GM23338 (cell line): Measurements from ENCODE around the gene TTC39B. TPM values are rescaled to one million over a fixed set of nuclear protein-coding genes. Genes with fewer than 3 reads are reported as not detected.

Source experiments
- ATAC-seq: fragments of 200-7000 bp; cut with Tn5 transposase; 3 replicates; pipeline ENCODE4 v1.9.1; 2020
- DNase-seq: peaks from one replicate; pipeline ENCODE4 v3.0.0-alpha.2; 2015; ENCODE audit warnings: low spot score
- H2AFZ ChIP-seq: fragments of 200-600 bp; sonication (generic); 2 replicates; pipeline ENCODE4 v1.8.0; 2016; ENCODE audit warnings: antibody characterized with exemption, mild to moderate bottlenecking, moderate library complexity
- H3F3A ChIP-seq: fragments of 200-600 bp; sonication (generic); replicated peaks from 2 replicates; pipeline ENCODE4 v1.8.0; 2017; ENCODE audit warnings: antibody characterized with exemption, mixed run types, low read depth
- H3K27ac ChIP-seq: fragments of 200-600 bp; sonication (generic); 2 replicates; pipeline ENCODE4 v1.6.1; 2016; ENCODE audit warnings: low read depth
- H3K27me3 ChIP-seq: fragments of 200-600 bp; sonication (generic); 2 replicates; pipeline ENCODE4 v1.8.0; 2016; ENCODE audit warnings: mild to moderate bottlenecking, mixed run types, moderate library complexity; ENCODE audit not compliant: insufficient read depth
- H3K36me3 ChIP-seq: fragments of 200-600 bp; sonication (generic); 2 replicates; pipeline ENCODE4 v1.8.0; 2016; ENCODE audit warnings: mild to moderate bottlenecking; ENCODE audit not compliant: insufficient read depth
- H3K4me1 ChIP-seq: fragments of 200-600 bp; sonication (generic); 2 replicates; pipeline ENCODE4 v1.8.0; 2016; ENCODE audit warnings: mild to moderate bottlenecking, moderate library complexity; ENCODE audit not compliant: insufficient read depth
- H3K4me2 ChIP-seq: fragments of 200-600 bp; sonication (generic); 2 replicates; pipeline ENCODE4 v1.7.1; 2017; ENCODE audit warnings: mixed run types
- H3K4me3 ChIP-seq: fragments of 200-600 bp; sonication (generic); 2 replicates; pipeline ENCODE4 v1.6.1; 2016; ENCODE audit warnings: mixed run types
- H3K79me2 ChIP-seq: fragments of 200-600 bp; sonication (generic); replicated peaks from 2 replicates; pipeline ENCODE4 v1.8.0; 2017; ENCODE audit warnings: mild to moderate bottlenecking; ENCODE audit not compliant: insufficient read depth
- H3K9me2 ChIP-seq: fragments of 200-600 bp; sonication (generic); 2 replicates; pipeline ENCODE4 v1.8.0; 2017; ENCODE audit not compliant: insufficient read depth
- H4K20me1 ChIP-seq: fragments of 200-600 bp; sonication (generic); replicated peaks from 2 replicates; pipeline ENCODE4 v1.8.0; 2017; ENCODE audit warnings: mild to moderate bottlenecking; ENCODE audit not compliant: insufficient read depth
- H3K27ac Mint-ChIP-seq: 2 replicates; pipeline ENCODE4 v1.8.0; 2020; ENCODE audit warnings: inconsistent platforms, mild to moderate bottlenecking, moderate library complexity, mixed read lengths
- H3K27me3 Mint-ChIP-seq: 3 replicates; pipeline ENCODE4 v1.8.0; 2022; ENCODE audit warnings: low read depth, mild to moderate bottlenecking, moderate library complexity, mixed read lengths, inconsistent platforms; ENCODE audit not compliant: insufficient read depth, poor library complexity
- H3K36me3 Mint-ChIP-seq: 3 replicates; pipeline ENCODE4 v1.8.0; 2021; ENCODE audit warnings: low read depth, mild to moderate bottlenecking, inconsistent platforms, moderate library complexity, mixed read lengths
- H3K4me1 Mint-ChIP-seq: 3 replicates; pipeline ENCODE4 v1.8.0; 2020; ENCODE audit warnings: mild to moderate bottlenecking, inconsistent platforms, mixed read lengths
- H3K4me3 Mint-ChIP-seq: 3 replicates; pipeline ENCODE4 v1.8.0; 2021; ENCODE audit warnings: moderate library complexity, mild to moderate bottlenecking, inconsistent platforms, mixed read lengths
- H3K9me3 Mint-ChIP-seq: 3 replicates; pipeline ENCODE4 v1.8.0; 2020; ENCODE audit warnings: moderate library complexity, mild to moderate bottlenecking, inconsistent platforms, mixed read lengths
- CREB1 ChIP-seq: fragments of 250-450 bp; sonication (Bioruptor Pico); IDR thresholded peaks from 2 replicates; pipeline ENCODE4 v1.5.0; 2020; ENCODE audit warnings: low read depth, mild to moderate bottlenecking, moderate library complexity
- EZH2 ChIP-seq: fragments of 200-600 bp; sonication (generic); IDR thresholded peaks from one replicate; pipeline ENCODE4 v1.8.0; 2017; ENCODE audit warnings: antibody characterized with exemption, mild to moderate bottlenecking, low read depth; ENCODE audit not compliant: unreplicated experiment
- EZH2phosphoT487 ChIP-seq: fragments of 200-600 bp; sonication (generic); IDR thresholded peaks from one replicate; pipeline ENCODE4 v1.8.1; 2018; ENCODE audit warnings: antibody characterized with exemption; ENCODE audit not compliant: unreplicated experiment
- JUNB ChIP-seq: IDR thresholded peaks from one replicate; pipeline ENCODE4 v1.6.1; 2016; ENCODE audit warnings: antibody characterized with exemption; ENCODE audit not compliant: unreplicated experiment
- NANOG ChIP-seq: IDR thresholded peaks from 2 replicates; pipeline ENCODE4 v1.6.1; 2016; ENCODE audit warnings: antibody characterized with exemption, borderline replicate concordance
- POLR2AphosphoS5 ChIP-seq: IDR thresholded peaks from 2 replicates; pipeline ENCODE4 v1.6.1; 2016; ENCODE audit warnings: antibody characterized with exemption, low read depth
- STAT1 ChIP-seq: IDR thresholded peaks from one replicate; pipeline ENCODE4 v1.6.1; 2016; ENCODE audit warnings: antibody characterized with exemption; ENCODE audit not compliant: unreplicated experiment
- ZNF331 ChIP-seq: fragments of 250-450 bp; sonication (Bioruptor Pico); IDR thresholded peaks from 2 replicates; pipeline ENCODE4 v1.5.0; 2020; ENCODE audit warnings: low read depth, mild to moderate bottlenecking, moderate library complexity
- polyA plus RNA-seq: library from polyadenylated mRNA; unstranded; fragments of >200 nt; fragmentation: Nextera tagmentation; extraction: Ambion mirVana; gene quantifications from 2 replicates; pipeline ENCODE4 v1.2.1, GENCODE V29; 2016
- total RNA-seq: library from RNA; depleted of rRNA; stranded (reverse); fragments of >200 nt; shearing (Covaris generic); gene quantifications from 2 replicates; pipeline ENCODE4 v1.2.3, GENCODE V29; 2014
- TF ChIP-seq, protein P1 (sequence below): IDR thresholded peaks from one replicate; pipeline ENCODE4 v1.6.1; 2018; ENCODE audit warnings: antibody characterized with exemption; ENCODE audit not compliant: unreplicated experiment
- TF ChIP-seq, protein P2 (sequence below): IDR thresholded peaks from 2 replicates; pipeline ENCODE4 v1.6.1; 2016; ENCODE audit warnings: antibody characterized with exemption
- TF ChIP-seq, protein P3 (sequence below), 2 experiments: fragments of 200-600 bp in 1 of 2; sonication (generic) in 1 of 2; conservative IDR thresholded peaks; 2 replicates each; pipeline versions ENCODE4 v1.5.1 to v1.6.1; 2016 to 2017; ENCODE audit warnings: antibody characterized with exemption in 2 of 2, low read depth in 2 of 2, mild to moderate bottlenecking in 2 of 2, moderate library complexity in 1 of 2

Gene TTC39B
- total and polyA plus RNA-seq, 2 experiments from 2014 or later = 2.8 to 11.1 TPM

DNA sequence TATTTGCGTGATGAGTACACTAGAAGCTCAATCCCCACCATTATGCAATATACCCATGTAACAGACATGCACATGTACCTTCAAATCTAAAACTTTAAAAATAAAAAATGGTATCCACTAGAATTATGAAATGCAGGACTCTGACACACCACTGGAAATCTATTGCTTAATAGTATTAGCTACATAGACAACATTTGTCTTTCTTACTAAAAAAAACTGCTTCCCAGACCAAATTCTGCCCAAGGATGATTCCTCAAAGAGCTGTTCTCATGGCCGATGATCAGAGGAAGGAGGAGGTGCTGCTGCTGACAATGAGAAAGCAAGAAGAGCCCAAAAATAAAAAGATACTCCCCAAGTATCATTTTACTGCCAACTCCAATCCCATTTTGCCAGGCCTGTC, 67.2 kb downstream of the TTC39B start:
- H3K9me3 Mint-ChIP-seq = peaks cover 15% of the 10 kb centered on the region; the same call in 2 of the 3 replicates
- Histone ChIP-seq H3K79me2 (peaks cover 33% of the 10 kb centered on the region; the same call in 1 of the 2 replicates), H3K27ac (no peak overlapping the region), H4K20me1 (no peaks in the 10 kb centered on the region), H3K9me2 (peaks cover 3% of the 10 kb centered on the region; the same call in 1 of the 2 replicates), H3K4me2 (no peak overlapping the region), H3F3A (no peaks in the 10 kb centered on the region), H3K36me3 (no peaks in the 10 kb centered on the region), H3K4me3 (no peak overlapping the region), H3K4me1 (peaks cover 7% of the 10 kb centered on the region), H3K27me3 (no peaks in the 10 kb centered on the region), H2AFZ (no peak overlapping the region)
- ATAC-seq = no peak
- H3K27ac Mint-ChIP-seq = no peak overlapping the region
- TF ChIP-seq CREB1 = no peak
- TF ChIP-seq, protein P1, sequence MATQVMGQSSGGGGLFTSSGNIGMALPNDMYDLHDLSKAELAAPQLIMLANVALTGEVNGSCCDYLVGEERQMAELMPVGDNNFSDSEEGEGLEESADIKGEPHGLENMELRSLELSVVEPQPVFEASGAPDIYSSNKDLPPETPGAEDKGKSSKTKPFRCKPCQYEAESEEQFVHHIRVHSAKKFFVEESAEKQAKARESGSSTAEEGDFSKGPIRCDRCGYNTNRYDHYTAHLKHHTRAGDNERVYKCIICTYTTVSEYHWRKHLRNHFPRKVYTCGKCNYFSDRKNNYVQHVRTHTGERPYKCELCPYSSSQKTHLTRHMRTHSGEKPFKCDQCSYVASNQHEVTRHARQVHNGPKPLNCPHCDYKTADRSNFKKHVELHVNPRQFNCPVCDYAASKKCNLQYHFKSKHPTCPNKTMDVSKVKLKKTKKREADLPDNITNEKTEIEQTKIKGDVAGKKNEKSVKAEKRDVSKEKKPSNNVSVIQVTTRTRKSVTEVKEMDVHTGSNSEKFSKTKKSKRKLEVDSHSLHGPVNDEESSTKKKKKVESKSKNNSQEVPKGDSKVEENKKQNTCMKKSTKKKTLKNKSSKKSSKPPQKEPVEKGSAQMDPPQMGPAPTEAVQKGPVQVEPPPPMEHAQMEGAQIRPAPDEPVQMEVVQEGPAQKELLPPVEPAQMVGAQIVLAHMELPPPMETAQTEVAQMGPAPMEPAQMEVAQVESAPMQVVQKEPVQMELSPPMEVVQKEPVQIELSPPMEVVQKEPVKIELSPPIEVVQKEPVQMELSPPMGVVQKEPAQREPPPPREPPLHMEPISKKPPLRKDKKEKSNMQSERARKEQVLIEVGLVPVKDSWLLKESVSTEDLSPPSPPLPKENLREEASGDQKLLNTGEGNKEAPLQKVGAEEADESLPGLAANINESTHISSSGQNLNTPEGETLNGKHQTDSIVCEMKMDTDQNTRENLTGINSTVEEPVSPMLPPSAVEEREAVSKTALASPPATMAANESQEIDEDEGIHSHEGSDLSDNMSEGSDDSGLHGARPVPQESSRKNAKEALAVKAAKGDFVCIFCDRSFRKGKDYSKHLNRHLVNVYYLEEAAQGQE = no peak
- TF ChIP-seq JUNB = no peak
- TF ChIP-seq, protein P2, sequence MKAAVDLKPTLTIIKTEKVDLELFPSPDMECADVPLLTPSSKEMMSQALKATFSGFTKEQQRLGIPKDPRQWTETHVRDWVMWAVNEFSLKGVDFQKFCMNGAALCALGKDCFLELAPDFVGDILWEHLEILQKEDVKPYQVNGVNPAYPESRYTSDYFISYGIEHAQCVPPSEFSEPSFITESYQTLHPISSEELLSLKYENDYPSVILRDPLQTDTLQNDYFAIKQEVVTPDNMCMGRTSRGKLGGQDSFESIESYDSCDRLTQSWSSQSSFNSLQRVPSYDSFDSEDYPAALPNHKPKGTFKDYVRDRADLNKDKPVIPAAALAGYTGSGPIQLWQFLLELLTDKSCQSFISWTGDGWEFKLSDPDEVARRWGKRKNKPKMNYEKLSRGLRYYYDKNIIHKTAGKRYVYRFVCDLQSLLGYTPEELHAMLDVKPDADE = no peak
- no peak for TF ChIP-seq NANOG
- no peak for TF ChIP-seq ZNF331 (CRISPR knock-in tag)
- no peak for TF ChIP-seq EZH2
- no peak for TF ChIP-seq POLR2AphosphoS5
- no peak for TF ChIP-seq STAT1
- no peak for TF ChIP-seq EZH2phosphoT487
- no peak for DNase-seq
- H3K27me3 Mint-ChIP-seq = no peaks in the 10 kb centered on the region
- H3K4me1 Mint-ChIP-seq = peaks cover 8% of the 10 kb centered on the region
- no peak overlapping the region for H3K4me3 Mint-ChIP-seq
- H3K36me3 Mint-ChIP-seq = peaks cover 4% of the 10 kb centered on the region; the same call in 2 of the 3 replicates

DNA sequence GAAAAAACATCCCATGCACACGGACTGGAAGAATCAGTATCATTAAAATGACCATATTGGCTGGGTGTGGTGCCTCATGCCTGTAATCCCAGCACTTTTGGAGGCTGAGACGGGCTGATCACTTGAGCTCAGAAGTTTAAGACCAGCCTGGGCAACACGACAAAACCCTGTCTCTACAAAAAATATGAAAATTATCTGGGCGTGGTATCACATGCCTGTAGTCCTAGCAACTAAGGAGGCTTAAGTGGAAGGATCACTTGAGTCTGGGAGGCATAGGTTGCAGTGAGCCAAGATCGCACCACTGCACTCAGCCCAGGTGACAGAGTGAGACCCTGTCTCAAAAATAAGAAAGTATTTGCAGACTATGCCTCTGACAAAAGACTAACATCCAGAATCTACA, 68.4 kb downstream of the TTC39B start:
- Mint-ChIP-seq H3K36me3 (peaks cover 8% of the 10 kb centered on the region; the same call in 2 of the 3 replicates), H3K4me3 (no peak overlapping the region), H3K4me1 (no peaks in the 10 kb centered on the region), H3K27me3 (no peaks in the 10 kb centered on the region), H3K27ac (no peak overlapping the region), H3K9me3 (peaks cover 22% of the 10 kb centered on the region; the same call in 2 of the 3 replicates)
- Histone ChIP-seq H3K36me3 (no peaks in the 10 kb centered on the region), H3K4me3 (no peak overlapping the region), H4K20me1 (no peaks in the 10 kb centered on the region), H3K9me2 (peaks cover 3% of the 10 kb centered on the region; the same call in 1 of the 2 replicates), H2AFZ (no peak overlapping the region), H3K79me2 (peaks cover 33% of the 10 kb centered on the region; the same call in 1 of the 2 replicates), H3K27ac (no peak overlapping the region), H3K4me1 (no peaks in the 10 kb centered on the region), H3K4me2 (no peak overlapping the region), H3K27me3 (no peaks in the 10 kb centered on the region), H3F3A (no peaks in the 10 kb centered on the region)
- DNase-seq (no peak), ATAC-seq (no peak)
- TF ChIP-seq, protein P3, sequence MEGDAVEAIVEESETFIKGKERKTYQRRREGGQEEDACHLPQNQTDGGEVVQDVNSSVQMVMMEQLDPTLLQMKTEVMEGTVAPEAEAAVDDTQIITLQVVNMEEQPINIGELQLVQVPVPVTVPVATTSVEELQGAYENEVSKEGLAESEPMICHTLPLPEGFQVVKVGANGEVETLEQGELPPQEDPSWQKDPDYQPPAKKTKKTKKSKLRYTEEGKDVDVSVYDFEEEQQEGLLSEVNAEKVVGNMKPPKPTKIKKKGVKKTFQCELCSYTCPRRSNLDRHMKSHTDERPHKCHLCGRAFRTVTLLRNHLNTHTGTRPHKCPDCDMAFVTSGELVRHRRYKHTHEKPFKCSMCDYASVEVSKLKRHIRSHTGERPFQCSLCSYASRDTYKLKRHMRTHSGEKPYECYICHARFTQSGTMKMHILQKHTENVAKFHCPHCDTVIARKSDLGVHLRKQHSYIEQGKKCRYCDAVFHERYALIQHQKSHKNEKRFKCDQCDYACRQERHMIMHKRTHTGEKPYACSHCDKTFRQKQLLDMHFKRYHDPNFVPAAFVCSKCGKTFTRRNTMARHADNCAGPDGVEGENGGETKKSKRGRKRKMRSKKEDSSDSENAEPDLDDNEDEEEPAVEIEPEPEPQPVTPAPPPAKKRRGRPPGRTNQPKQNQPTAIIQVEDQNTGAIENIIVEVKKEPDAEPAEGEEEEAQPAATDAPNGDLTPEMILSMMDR (conservative IDR thresholded peaks at IDR 0.05; ENCODE audit: low read depth in 2 of 2) = no peak
- TF ChIP-seq, protein P1 = no peak
- TF ChIP-seq CREB1 (no peak), STAT1 (no peak), POLR2AphosphoS5 (no peak)
- TF ChIP-seq, protein P2 = no peak
